HG02938 (cell line): ENCODE measurements around the gene KRT20.
"Not testable (repeated sequence)": the region's sequence is repeated elsewhere in the genome, so short reads cannot be mapped to it uniquely, and the experiment has no call there.

ENCODE experiments used
- ATAC-seq: cut with Tn5 transposase; IDR thresholded peaks from one replicate; pipeline ENCODE4 v1.9.1; 2021; ENCODE audit warnings: mild to moderate bottlenecking, moderate library complexity; ENCODE audit not compliant: unreplicated experiment

KRT20 gene

DNA sequence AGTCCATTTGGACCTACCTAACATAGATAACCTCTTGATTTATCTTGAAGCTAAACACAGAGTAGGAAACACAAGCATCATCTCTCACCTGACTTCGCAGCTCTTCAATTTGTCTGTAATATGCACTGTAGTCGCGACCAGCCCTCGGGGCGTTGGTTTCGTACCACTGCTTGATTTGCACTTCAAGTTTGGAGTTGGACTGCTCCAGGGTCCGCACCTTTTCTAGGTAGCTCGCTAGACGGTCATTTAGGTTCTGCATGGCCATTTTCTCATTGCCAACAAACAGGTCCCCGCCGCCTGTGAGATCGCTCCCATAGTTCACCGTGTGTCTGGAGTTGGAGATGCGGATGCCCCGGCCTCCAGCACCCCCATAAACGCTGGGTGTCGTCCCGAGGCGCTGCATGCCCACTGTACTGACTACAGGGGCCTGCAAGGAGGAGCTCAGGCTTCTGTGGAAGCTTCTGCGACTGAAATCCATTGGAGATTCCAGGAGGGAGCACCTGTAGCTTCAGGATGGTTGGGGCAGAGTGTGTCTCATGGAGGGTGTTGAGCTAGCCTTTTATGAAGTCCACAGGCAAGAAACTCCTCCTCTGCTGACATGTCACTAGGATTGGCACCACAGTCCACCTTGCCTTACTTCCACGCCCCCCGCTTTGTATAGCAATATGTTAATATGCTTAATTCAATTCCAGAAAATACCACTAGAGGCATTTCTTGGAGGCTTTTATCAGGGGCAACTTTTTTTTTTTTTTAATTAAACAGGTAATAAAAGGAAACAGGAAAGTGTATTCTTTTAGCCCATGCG is at the start of gene KRT20:
TSS of gene KRT20 (minus strand) at position 535 of the 805 bp plus-strand sequence. CDS start at position 478, 57 bp downstream.
- ATAC-seq, result no peak

DNA sequence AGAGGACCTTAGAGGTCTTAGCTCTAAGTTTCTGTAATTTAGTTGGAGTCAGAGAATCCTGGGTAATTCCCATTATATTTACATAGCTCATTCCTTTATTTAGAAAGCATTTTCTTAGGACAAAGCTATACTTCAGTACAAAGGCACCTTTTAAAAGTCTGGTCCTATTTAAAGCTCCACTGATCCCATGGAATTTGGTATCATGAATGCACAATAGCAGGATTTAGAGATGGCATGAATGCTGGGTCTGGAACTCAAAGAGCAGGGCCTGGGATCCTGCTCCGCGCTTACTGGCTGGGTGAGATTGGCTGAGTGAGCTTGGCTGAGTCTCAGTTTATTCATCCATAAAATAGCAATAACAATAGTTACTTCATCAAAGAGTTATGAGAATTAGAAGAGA is 47.6 kb upstream of the KRT20 start:
- no peak for ATAC-seq

DNA sequence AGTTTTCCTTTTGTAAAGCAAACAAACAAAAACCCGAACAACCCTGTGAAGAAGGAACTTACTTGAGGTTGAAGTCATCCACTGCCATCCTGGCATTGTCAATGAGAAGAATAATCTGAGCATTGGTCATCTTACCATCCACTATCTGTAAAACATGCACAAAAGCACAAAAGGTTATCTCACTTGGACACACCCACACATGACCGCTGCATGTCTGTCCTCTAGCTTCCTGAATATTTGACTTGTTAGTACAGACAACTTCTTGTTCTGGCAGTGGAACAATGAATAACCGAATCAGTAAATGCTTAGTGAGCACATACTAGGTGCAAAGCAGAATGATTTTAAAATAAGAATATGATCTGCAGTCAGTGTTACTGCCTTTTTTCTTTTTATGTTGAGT is 46.3 kb upstream of the KRT20 start:
- ATAC-seq, result no peak

DNA sequence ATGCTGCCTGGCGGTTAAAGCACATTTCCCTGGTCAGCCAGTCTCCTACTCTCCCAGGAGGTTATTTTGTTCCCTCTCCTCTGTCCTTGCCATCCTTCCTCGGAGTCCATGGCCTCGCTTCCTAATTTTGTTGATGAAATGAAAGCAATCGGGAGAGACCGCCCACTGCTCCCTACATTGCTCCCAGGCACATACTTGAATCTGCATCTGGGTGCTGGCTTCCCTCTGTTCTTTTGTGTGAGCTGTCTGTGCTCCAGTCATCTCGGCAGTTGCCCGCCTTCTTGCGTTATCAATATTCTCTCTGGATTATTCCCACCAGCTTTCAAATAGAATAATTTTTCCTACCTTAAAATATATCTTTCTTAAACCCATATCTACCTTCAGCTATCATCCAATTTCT is 41.3 kb upstream of the KRT20 start:
- no peak for ATAC-seq

DNA sequence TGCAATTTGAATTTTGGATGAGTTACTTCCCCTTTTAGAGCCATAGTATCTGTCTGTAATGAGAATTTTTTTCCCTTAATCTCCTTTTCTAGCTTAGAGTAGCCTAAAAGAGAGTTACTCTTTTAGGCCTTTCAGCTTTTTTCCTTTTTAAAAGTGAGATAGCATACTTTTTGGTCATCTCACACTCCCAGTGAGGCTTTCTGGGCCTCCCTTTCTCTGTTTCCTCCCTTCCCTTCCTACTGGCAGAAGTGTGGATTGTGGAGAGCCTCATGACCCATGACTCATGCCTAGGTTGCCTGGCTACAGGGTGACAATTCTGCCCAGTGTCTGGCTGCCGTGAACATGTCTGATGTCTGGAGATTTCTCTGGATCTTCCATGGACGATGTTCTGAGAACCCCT is 37.2 kb upstream of the KRT20 start:
- no peak for ATAC-seq

GRCh38 chr17:40921026-40921425 is 36.0 kb upstream of the KRT20 start:
- ATAC-seq, result no peak

GRCh38 chr17:40917116-40917515 is 32.1 kb upstream of the KRT20 start:
- not testable (repeated sequence) for ATAC-seq

DNA sequence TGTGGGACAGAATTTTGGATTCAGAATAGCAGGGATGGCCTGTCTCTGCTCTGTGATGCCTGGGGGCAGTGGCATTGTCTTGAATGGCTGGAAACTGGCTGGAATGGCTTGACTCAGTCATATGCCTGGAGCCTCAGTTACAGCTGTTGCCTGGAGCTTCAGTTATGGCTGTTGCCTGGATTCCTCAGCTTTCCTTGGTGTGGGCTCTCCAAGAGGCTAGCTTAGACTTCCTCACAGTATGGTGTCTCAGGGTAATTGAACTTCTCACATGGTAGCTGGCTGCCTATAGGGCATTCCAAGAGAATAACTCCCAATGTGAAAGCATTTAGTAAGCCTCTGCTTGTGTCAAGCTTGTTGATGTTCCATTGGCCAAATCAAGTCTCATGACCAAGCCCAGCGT is 31.3 kb upstream of the KRT20 start:
- no peak for ATAC-seq

- peak; percentile 49 for ATAC-seq
Measured at GRCh38 chr17:40915721-40916256, 30.7 kb upstream of the KRT20 start.

DNA sequence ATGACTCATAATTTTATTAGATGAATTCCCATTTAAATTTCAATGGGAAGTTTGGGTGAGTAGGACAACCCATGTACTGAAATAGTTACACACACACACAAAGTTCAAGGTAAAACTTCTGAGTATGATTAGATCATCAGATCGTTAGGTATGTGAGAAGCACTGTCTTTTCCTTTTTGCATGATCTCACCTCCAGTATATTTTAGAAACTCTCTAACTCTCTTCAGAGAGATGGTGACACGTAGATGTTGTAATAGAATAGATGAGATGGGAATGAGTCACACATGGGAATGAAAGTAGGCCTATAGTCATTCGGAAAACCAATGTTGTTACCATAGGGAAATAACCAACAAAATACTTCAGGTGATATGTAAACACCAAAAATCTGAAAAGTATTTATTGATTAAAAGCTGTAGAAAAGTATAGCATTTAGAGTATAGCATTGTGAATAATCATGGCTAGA is 30.2 kb upstream of the KRT20 start:
- ATAC-seq, result no peak

GRCh38 chr17:40914075-40914855 is 29.2 kb upstream of the KRT20 start:
- ATAC-seq, result no peak

- ATAC-seq, result no peak
Measured at GRCh38 chr17:40912486-40913210, 27.6 kb upstream of the KRT20 start.

DNA sequence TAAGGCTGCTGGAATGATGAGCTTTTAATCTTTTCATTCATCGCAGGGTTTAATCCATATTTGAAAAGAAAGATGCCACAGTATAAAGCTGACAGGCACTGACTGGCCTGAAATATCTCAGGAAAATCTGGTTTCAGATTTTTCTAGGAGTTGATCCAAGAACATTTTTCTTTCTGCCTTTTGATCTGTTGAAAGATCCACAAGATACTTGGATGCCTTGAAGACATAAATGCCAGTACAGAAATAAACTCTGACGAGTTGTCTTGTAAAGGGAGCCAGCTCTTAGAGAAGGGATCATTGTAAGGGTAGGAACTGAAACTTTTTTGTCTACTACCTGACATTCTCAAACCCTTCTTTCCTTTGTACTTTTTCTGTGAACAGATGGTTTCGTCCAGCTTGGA is 25.4 kb upstream of the KRT20 start:
- no peak for ATAC-seq

- no peak for ATAC-seq
Measured at GRCh38 chr17:40909755-40910154, 24.7 kb upstream of the KRT20 start.

GRCh38 chr17:40909351-40909750 is 24.3 kb upstream of the KRT20 start:
- ATAC-seq, result no peak

- ATAC-seq, result no peak
Measured at GRCh38 chr17:40906613-40907012, 21.6 kb upstream of the KRT20 start.

GRCh38 chr17:40905370-40905769 is 20.3 kb upstream of the KRT20 start:
- no peak for ATAC-seq

- ATAC-seq, result no peak
Measured at GRCh38 chr17:40903129-40903847, 18.2 kb upstream of the KRT20 start.

- no peak for ATAC-seq
Measured at GRCh38 chr17:40902498-40902897, 17.5 kb upstream of the KRT20 start.

DNA sequence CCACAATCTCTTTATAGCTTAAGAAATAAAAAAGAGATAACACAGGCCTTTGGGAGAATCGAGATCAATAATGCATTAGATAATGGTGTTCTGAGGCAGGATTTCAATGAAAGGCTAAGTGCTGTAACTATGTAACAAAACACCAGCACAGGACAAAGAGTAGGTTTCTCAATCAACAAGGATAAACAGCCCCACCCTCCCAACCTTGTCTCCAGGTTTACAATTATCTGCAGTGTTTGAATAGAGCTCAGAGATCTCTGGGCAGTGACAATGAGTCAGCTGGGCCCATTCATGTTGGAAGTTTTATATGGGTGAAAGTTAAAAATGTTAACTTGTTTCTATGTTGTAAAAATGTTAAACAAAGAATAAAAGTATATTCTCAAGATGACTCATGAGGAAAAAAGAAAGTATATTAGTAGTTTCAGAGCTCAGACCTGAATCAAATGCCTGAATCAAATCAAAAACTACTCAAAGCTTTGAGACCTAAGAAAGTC is 17.0 kb upstream of the KRT20 start:
- no peak for ATAC-seq
